Glutamatergic neuron (in vitro differentiated cells): ENCODE data around the gene SEPTIN5. TPM values are rescaled to one million over a fixed set of nuclear protein-coding genes. Genes with fewer than 3 reads are reported as not detected.

Source experiments
- DNase-seq: peaks from one replicate; pipeline ENCODE4 v3.0.0; 2022
- H3K27ac Mint-ChIP-seq: one replicate; pipeline ENCODE4 v1.8.0; 2020; ENCODE audit warnings: mild to moderate bottlenecking, mixed read lengths, inconsistent platforms; ENCODE audit not compliant: unreplicated experiment
- H3K27me3 Mint-ChIP-seq: one replicate; pipeline ENCODE4 v1.8.0; 2020; ENCODE audit warnings: mild to moderate bottlenecking, moderate library complexity, mixed read lengths, inconsistent platforms; ENCODE audit not compliant: unreplicated experiment
- H3K36me3 Mint-ChIP-seq: one replicate; pipeline ENCODE4 v1.8.0; 2020; ENCODE audit warnings: mild to moderate bottlenecking, mixed read lengths, inconsistent platforms; ENCODE audit not compliant: unreplicated experiment
- H3K4me1 Mint-ChIP-seq: one replicate; pipeline ENCODE4 v1.8.0; 2020; ENCODE audit warnings: mild to moderate bottlenecking, low read depth, mixed read lengths, inconsistent platforms; ENCODE audit not compliant: unreplicated experiment
- H3K4me3 Mint-ChIP-seq: one replicate; pipeline ENCODE4 v1.8.0; 2020; ENCODE audit warnings: mild to moderate bottlenecking, mixed read lengths, inconsistent platforms; ENCODE audit not compliant: unreplicated experiment
- H3K9me3 Mint-ChIP-seq: one replicate; pipeline ENCODE4 v1.8.0; 2020; ENCODE audit warnings: mild to moderate bottlenecking, moderate library complexity, mixed read lengths, inconsistent platforms; ENCODE audit not compliant: unreplicated experiment
- total RNA-seq: library from RNA; stranded (reverse); fragmentation: NEBNext Ultra II Directional; extraction: Animal tissue kit (Norgen Biotek cat#: 25700); gene quantifications from one replicate; pipeline ENCODE4 v1.2.1, GENCODE V29; 2021; ENCODE audit not compliant: unreplicated experiment
- TF ChIP-seq, protein P1 (sequence below): fragments of 200-600 bp; sonication (generic); IDR thresholded peaks from one replicate; pipeline ENCODE4 v1.5.0; 2021; ENCODE audit not compliant: partially characterized antibody, unreplicated experiment

SEPTIN5 gene
- total RNA-seq, 1 donor from 2014 or later = 96.0 TPM

DNA sequence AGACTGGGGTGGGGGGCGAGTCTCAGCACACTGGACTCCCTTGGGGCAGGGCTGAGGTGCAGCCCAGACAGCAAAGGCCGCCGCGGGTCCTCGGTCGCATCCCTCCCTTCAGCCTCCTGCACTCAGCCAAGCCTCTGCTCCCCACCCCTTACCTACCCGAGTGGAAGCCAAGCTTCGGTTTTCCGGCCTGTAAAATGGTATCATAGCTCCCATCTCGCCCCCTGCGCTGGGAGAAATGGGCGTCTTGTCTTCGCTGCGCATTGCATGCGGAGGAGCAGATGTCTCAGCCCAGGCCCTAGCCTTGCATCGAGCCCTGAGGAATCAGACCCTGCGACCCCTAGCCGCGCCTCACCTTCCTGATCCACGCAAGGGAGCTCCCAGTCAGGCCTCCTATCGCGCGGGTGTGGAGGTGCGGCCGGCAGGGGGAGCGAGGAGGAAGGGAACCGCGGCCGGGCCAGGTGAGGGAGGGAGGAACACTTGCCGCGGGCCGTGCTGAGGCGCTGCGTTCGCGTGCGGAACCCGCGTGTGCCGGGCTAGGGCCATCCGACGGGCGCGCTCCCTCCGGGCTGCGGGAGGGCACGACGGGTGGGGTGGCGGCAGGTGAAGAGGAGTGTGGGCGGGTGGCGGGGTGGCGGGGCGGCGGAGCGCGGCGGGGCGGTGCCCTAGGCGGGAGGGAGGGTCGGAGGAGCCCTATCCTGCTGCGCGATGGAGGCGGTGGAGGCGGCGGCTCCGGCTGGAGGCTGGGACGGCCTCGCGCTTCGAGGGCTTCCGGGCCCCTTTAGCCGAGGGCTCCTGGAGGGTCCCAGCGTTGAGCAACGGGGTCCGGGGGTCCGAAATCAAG lies 42.2 kb downstream of the SEPTIN5 start:
- H3K4me3 Mint-ChIP-seq = no peak overlapping the region

DNA sequence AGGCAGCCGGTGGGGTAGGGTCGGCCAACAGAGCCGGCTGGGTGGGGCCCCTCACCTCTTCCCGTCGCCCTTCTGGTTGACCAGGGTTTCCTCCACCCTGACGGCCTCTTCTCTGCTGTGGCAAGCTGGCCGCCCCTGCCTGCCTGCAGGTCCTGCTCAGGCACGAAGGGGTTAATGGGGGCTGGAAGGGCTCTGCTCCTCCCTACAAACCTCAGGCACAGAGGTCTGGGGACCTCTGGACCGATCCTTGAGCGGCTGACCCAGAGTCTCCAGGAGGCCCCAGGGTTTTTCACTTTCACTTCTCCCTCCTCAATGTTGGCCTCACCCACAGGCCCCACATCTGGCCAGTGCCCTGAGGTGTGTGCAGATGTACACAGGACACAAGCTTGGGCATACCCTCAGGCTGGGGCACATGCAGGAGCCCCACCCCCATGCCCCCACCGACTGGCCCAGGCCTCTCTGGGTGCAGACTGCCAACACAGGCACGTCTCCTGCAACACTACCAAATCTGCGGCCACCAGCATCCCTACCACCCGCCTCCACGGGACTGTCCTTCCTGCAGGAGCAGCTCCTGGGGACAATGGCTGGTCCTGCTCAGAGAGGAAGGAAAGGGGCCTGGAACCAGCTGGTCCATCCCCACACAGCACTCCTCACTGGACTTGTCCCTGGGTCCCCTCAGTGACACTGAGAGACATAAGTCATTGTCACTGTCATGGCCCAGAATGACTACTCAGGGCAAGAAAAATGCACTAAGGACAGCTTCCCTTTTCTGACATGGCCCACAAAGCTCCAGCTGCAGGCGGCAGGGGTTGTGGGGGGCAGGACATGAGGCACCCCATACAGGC lies 43.1 kb downstream of the SEPTIN5 start:
- TF ChIP-seq, protein P1, sequence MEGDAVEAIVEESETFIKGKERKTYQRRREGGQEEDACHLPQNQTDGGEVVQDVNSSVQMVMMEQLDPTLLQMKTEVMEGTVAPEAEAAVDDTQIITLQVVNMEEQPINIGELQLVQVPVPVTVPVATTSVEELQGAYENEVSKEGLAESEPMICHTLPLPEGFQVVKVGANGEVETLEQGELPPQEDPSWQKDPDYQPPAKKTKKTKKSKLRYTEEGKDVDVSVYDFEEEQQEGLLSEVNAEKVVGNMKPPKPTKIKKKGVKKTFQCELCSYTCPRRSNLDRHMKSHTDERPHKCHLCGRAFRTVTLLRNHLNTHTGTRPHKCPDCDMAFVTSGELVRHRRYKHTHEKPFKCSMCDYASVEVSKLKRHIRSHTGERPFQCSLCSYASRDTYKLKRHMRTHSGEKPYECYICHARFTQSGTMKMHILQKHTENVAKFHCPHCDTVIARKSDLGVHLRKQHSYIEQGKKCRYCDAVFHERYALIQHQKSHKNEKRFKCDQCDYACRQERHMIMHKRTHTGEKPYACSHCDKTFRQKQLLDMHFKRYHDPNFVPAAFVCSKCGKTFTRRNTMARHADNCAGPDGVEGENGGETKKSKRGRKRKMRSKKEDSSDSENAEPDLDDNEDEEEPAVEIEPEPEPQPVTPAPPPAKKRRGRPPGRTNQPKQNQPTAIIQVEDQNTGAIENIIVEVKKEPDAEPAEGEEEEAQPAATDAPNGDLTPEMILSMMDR = no peak
- Mint-ChIP-seq H3K27ac (no peak overlapping the region), H3K9me3 (peaks cover 12% of the 10 kb centered on the region), H3K36me3 (peaks cover 6% of the 10 kb centered on the region), H3K4me3 (peak overlapping the region; percentile 55), H3K4me1 (peaks cover 18% of the 10 kb centered on the region), H3K27me3 (peaks cover 53% of the 10 kb centered on the region)
- DNase-seq = no peak

More for the DNA sequence above, 42.2 kb downstream of the SEPTIN5 start:
- Mint-ChIP-seq H3K36me3 (peaks cover 6% of the 10 kb centered on the region), H3K27ac (no peak overlapping the region), H3K9me3 (peaks cover 12% of the 10 kb centered on the region), H3K4me1 (peaks cover 16% of the 10 kb centered on the region), H3K27me3 (peaks cover 49% of the 10 kb centered on the region)
- TF ChIP-seq, protein P1 = peak; percentile 28
- DNase-seq = no peak

DNA sequence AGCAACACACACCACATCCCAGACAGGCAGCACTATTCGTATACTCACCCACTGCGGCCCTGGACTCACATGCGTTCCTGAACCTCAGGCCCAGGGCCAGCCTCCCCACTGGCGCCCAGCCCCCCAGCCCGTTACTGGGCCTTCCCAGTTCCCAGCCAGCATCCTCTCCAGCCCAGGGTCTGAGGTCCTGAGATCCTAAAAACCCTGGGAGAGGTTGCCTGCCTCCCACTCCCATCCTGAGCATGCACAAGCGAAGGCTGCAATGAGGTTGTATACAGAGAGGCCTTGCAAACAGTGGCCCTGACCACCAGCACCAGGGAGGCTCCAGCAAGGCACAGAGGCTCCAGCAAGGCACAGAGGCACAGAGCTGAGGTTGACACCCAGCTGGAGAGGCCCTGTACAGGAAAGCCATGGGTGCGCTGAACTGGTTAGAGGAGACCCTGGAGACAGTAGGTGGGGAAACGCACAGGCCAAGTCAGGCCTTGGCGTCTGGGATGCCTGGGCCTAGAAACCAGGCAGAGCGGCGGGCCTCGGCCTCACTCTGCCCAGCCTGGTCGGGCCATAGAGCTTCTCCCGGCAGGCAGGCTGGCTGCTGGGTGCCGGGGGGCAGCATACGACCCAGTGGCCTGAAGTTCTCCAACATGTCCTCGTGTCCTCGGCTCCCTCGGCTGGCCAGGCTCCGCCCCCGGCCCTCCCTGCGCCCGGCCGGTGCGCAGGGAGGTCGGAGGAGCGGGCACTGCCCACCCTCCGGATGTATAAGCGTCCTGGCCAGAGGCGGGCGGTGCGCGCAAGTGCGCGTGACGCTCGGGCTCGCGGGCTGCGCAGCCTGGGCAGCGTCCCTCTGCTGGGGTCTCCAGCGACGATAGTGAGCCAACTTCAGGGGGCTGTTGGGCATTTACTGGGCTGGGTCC lies 43.9 kb downstream of the SEPTIN5 start:
- peaks cover 6% of the 10 kb centered on the region for H3K36me3 Mint-ChIP-seq
- H3K9me3 Mint-ChIP-seq = peaks cover 10% of the 10 kb centered on the region
- DNase-seq = no peak
- H3K4me3 Mint-ChIP-seq = peak overlapping the region; percentile 55
- H3K27me3 Mint-ChIP-seq = peaks cover 47% of the 10 kb centered on the region
- TF ChIP-seq, protein P1 = no peak
- H3K27ac Mint-ChIP-seq = no peak overlapping the region
- H3K4me1 Mint-ChIP-seq = peaks cover 15% of the 10 kb centered on the region

DNA sequence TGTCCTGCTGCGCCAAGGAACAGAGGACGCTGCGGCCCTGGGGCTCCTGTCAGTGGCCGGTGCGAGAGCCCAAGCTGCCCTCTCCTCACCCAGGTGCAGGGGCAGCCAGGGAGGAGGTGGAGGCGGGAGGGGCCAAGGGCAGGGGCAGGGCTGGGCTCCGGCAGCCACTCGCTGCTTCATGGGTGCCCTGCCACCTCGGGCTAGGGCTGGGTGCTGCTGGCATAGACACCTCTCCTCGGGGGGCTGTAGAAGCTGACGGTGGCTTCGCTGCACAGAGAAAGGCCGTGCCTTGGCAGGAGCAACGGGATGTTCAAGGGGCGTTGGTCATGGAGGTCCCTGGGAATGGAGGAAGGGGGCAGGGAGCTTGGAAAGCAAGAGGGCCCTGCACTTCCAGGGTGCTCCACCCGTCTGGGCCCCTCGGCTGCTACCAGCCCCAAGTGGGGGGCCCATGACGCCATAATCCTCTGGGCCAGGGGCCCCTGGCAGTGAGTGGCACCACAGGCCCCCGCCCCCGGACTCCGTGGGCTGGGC lies 44.7 kb downstream of the SEPTIN5 start:
- TF ChIP-seq, protein P1 = no peak
- H3K9me3 Mint-ChIP-seq = peaks cover 10% of the 10 kb centered on the region

More for the DNA sequence above, 44.7 kb downstream of the SEPTIN5 start:
- Mint-ChIP-seq H3K4me3 (no peak overlapping the region), H3K27me3 (peaks cover 40% of the 10 kb centered on the region), H3K36me3 (peaks cover 6% of the 10 kb centered on the region), H3K4me1 (peaks cover 13% of the 10 kb centered on the region), H3K27ac (no peak overlapping the region)
- no peak for DNase-seq
